Memory B cell (primary cell): ENCODE results near the gene BNIPL.

ENCODE experiments used
- ATAC-seq: fragments of 150-1000 bp; cut with Tn5 transposase; 2 replicates; pipeline ENCODE4 v1.10.0; 2021; ENCODE audit warnings: low read depth, mild to moderate bottlenecking, moderate library complexity
- DNase-seq, 2 donors: peaks; one replicate each; pipeline ENCODE4 v3.0.0; 2022; ENCODE audit warnings: low spot score in 2 of 2
- H3K27ac Mint-ChIP-seq: one replicate; pipeline ENCODE4 v1.8.0; 2022; ENCODE audit warnings: mild to moderate bottlenecking, moderate library complexity, mixed read lengths
- H3K27me3 Mint-ChIP-seq: one replicate; pipeline ENCODE4 v1.8.0; 2022; ENCODE audit warnings: mixed read lengths
- H3K36me3 Mint-ChIP-seq: one replicate; pipeline ENCODE4 v1.8.0; 2022; ENCODE audit warnings: mild to moderate bottlenecking, mixed read lengths
- H3K4me1 Mint-ChIP-seq: one replicate; pipeline ENCODE4 v1.8.0; 2022; ENCODE audit warnings: mixed read lengths
- H3K4me3 Mint-ChIP-seq: one replicate; pipeline ENCODE4 v1.8.0; 2022; ENCODE audit warnings: mild to moderate bottlenecking, moderate library complexity, mixed read lengths
- H3K9me3 Mint-ChIP-seq: one replicate; pipeline ENCODE4 v1.8.0; 2022; ENCODE audit warnings: mixed read lengths

BNIPL gene, protein sequence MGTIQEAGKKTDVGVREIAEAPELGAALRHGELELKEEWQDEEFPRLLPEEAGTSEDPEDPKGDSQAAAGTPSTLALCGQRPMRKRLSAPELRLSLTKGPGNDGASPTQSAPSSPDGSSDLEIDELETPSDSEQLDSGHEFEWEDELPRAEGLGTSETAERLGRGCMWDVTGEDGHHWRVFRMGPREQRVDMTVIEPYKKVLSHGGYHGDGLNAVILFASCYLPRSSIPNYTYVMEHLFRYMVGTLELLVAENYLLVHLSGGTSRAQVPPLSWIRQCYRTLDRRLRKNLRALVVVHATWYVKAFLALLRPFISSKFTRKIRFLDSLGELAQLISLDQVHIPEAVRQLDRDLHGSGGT

DNA sequence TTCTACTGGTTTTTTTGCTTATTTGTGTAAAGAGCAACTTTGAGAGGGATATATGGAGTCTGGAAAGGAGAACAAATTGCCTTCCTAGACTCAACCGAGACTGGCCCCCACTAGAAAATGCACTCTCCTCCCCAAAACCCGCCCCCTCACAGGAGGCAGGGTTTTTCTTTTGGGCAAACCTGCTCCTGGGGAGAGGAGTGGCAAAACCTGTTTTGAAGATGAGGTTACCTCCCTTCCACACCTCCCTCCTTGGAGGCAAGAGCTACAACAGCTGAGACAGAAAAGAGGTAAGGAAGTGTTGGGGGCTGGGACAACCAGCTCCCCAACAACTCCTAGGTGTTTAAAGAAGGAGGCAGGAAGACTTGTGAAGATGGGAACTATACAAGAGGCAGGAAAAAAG, at the start of gene BNIPL:
Gene BNIPL (plus strand): TSS at position 231 of the 400 bp plus-strand sequence. CDS start 140 bp downstream, at position 371.
- Mint-ChIP-seq H3K9me3 (no peaks in the 10 kb centered on the region), H3K27ac (no peak within 1 kb of the TSS), H3K36me3 (peaks cover 27% of the 10 kb centered on the region), H3K4me1 (no peaks in the 10 kb centered on the region), H3K27me3 (no peaks in the 10 kb centered on the region), H3K4me3 (no peak within 1 kb of the TSS)
- DNase-seq (no peak), ATAC-seq (no peak)

DNA sequence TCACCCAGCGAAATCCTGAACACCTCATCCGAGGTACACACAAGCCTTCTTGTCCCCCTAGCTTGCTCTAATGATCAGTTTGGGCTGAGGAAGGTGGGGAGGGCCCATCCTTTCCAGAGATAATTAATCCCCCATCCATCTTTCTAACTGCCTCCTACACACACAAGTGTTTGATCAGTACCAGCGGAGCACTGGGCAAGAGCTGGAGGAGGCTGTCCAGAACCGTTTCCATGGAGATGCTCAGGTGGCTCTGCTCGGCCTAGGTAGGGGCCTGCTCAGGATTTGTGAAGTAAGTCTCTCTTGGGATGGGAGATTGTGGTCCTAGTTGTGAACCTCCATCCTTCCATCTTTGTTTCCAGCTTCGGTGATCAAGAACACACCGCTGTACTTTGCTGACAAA, 48.5 kb upstream of the BNIPL start:
- no peaks in the 10 kb centered on the region for H3K36me3 Mint-ChIP-seq

DNA sequence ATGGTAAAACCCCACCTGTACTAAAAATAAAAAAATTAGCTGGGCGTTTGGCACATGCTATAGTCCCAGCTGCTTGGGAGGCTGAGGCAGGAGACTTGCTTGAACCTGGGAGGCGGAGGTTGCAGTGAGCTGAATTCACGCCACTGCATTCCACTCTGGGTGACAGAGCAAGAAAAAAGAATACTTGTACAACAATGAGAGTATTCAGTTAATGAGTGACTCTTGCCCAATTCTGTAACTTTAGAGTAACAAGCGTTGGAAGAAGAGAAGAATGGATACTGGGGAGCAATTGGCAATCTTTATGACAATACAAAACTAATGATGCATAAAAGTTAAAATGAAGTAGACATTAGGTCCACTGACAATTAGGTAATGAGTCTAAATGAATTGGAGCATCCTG, 43.8 kb upstream of the BNIPL start:
- Mint-ChIP-seq H3K27ac (no peak overlapping the region), H3K9me3 (no peaks in the 10 kb centered on the region), H3K4me1 (no peaks in the 10 kb centered on the region), H3K36me3 (peaks cover 4% of the 10 kb centered on the region), H3K27me3 (no peaks in the 10 kb centered on the region), H3K4me3 (no peak overlapping the region)
- no peak for DNase-seq
- no peak for ATAC-seq

More for the DNA sequence above, 48.5 kb upstream of the BNIPL start:
- Mint-ChIP-seq H3K27ac (no peak overlapping the region), H3K4me3 (no peak overlapping the region), H3K4me1 (no peaks in the 10 kb centered on the region), H3K27me3 (no peaks in the 10 kb centered on the region), H3K9me3 (no peaks in the 10 kb centered on the region)
- no peak for DNase-seq
- ATAC-seq, result no peak

DNA sequence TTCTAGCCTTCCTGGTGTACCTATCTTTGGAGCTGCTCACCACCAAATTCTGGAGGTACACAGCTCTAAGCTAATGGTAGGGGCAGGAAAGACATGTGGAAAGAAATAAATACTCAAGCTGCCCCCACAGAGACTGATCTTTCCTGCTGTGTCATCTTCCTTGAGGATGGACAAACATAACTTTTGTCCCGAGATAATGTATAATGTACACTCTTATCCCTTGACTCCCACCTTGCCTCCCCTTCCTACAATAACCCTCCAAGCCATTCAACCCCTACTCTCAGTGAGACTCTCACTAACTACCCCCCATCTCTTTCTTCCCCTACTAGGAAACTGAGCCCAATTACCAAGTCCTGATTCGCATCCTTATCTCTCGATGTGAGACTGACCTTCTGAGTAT, 42.1 kb upstream of the BNIPL start:
- Mint-ChIP-seq H3K27ac (no peak overlapping the region), H3K36me3 (peaks cover 4% of the 10 kb centered on the region), H3K4me1 (no peaks in the 10 kb centered on the region), H3K4me3 (no peak overlapping the region), H3K27me3 (no peaks in the 10 kb centered on the region), H3K9me3 (no peaks in the 10 kb centered on the region)
- DNase-seq (no peak), ATAC-seq (no peak)

DNA sequence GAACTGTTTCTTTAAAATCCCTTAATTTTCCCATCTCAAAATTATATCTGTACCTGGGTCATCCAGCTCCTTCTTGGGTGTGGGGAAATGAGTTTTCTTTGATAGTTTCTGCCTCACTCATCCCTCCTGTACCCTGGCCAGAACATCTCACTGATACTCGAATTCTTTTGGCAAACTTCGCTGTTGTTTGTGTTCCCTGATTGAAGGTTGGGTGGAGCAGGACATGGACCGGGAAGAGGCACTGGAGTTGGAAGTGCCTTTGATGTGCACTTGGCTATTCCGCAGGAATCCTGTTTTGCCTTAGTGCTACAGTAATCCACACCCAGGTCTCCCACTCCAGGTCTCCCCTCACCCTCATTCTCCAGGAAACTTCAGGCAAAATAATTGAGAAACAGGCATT, 40.9 kb upstream of the BNIPL start:
- H3K36me3 Mint-ChIP-seq, result peaks cover 4% of the 10 kb centered on the region
- DNase-seq (no peak), ATAC-seq (no peak)
- no peaks in the 10 kb centered on the region for H3K9me3 Mint-ChIP-seq
- H3K27ac Mint-ChIP-seq, result no peak overlapping the region
- no peaks in the 10 kb centered on the region for H3K27me3 Mint-ChIP-seq
- no peak overlapping the region for H3K4me3 Mint-ChIP-seq
- no peaks in the 10 kb centered on the region for H3K4me1 Mint-ChIP-seq

DNA sequence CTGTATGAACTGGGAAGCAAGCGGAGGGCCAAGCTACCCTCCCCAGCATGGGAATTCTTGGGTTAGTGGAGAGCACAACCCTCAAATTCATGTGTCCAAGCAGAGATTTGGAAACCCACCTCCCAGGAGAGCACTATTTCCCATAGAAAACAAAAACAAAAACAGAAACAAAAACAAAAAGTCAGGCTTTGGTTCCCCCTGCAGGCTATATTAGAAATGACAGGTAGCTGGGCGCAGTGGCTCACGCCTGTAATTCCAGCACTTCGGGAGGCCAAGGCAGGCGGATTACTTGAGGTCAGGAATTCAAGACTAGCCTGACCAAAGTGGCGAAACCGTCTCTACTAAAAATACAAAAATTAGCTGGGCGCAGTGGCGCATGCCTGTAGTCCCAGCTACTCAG, 40.5 kb upstream of the BNIPL start:
- Mint-ChIP-seq H3K27ac (no peak overlapping the region), H3K4me3 (peak overlapping the region; percentile 41), H3K9me3 (no peaks in the 10 kb centered on the region), H3K27me3 (no peaks in the 10 kb centered on the region), H3K36me3 (peaks cover 6% of the 10 kb centered on the region), H3K4me1 (no peaks in the 10 kb centered on the region)
- ATAC-seq (peak; percentile 34), DNase-seq (peak in 1 of 2 donors; percentile 37)

DNA sequence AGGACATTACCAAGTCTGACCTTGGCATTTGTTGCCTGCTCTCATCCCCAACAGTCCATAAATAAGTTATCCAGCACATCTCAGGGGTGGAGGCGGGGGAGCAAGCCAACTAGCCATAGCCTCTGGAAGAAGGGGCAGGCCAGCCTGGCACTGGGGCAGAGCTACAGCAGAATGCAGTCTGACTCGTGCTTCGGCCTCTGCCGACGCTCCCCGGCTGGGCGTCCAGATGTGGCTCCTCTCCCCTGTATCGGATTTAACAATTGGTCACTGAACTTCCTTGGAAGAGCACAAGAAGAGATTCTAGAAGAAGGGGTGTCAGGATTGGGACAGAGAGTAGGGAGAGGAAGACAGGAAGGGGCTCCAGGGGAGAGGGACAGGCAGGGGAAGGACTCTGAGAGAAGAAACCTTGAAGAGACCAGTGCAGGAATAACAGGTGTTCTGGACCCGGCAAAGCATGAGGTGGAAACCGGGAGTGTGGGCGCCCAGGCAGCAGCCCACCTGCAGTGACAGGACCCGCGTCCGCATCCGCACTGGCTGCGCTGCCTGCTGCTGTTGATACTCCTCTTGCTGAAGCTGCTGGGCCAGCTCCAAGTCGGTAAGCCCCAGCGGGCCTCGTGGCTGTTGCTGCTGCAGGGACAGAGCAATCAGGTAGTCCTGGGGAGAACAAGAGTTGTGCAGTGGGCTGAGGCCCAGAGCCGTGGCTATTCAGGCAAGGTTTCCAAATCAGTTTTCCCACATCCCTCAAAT, 39.1 kb upstream of the BNIPL start:
- peaks cover 12% of the 10 kb centered on the region for H3K36me3 Mint-ChIP-seq
- H3K4me3 Mint-ChIP-seq, result no peak overlapping the region
- no peaks in the 10 kb centered on the region for H3K27me3 Mint-ChIP-seq
- H3K27ac Mint-ChIP-seq, result no peak overlapping the region
- H3K9me3 Mint-ChIP-seq, result no peaks in the 10 kb centered on the region
- ATAC-seq (no peak), DNase-seq (no peak)
- peaks cover 2% of the 10 kb centered on the region for H3K4me1 Mint-ChIP-seq

DNA sequence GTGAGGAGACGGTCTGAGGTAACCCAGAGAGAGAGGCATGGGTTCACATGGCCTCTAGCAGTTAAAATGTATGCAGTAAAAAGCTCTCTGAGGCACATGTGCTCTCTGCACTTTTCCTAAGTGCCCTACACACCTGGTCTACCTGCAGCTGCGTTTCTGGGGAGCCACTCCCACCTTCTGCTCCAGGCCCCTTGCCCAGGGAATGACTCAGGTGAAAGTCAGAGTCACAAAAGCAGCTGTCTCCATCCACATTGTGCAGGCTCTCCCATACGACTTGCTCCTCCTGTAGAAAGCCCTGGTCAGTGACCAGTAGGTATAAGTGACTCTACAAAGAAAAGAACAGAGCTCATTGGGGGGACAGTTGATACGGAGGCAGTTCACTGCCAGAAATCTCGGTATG, 38.4 kb upstream of the BNIPL start:
- H3K27me3 Mint-ChIP-seq, result no peaks in the 10 kb centered on the region
- ATAC-seq, result no peak
- peaks cover 8% of the 10 kb centered on the region for H3K4me1 Mint-ChIP-seq

DNA sequence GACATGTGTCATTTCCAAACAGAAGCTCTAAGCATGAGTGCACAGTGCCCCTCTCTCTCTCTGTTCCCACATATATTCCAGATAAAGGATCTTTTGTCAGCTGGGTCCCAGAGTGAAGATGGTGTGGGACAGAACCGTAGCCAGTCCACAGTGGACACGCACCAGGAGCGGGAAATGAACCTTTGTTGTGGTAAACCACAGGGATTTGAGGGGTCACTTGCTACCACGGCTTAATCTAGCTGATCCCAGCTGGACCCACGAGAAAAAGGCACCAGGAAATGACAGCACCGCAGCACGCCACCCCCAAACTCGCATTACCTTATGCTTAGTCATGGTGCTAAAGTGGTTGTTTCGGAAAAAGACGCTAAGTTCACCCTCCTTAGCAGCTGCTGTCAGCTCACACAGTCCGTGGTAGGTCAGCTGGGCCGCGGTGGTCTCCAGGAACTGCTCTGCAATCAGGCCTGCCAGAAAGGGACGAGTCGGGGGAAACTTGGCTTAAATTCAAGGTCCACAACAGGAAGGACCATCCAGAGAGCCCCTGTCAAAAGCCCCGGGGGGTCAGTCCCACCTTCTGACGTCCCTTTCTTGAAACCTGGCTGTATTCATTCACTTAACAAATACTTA, 37.2 kb upstream of the BNIPL start:
- Mint-ChIP-seq H3K4me3 (no peak overlapping the region), H3K9me3 (no peaks in the 10 kb centered on the region), H3K27ac (no peak overlapping the region), H3K4me1 (peaks cover 10% of the 10 kb centered on the region), H3K27me3 (no peaks in the 10 kb centered on the region), H3K36me3 (peaks cover 12% of the 10 kb centered on the region)
- no peak for DNase-seq
- no peak for ATAC-seq

More for the DNA sequence above, 38.4 kb upstream of the BNIPL start:
- Mint-ChIP-seq H3K36me3 (peaks cover 12% of the 10 kb centered on the region), H3K9me3 (no peaks in the 10 kb centered on the region), H3K27ac (no peak overlapping the region), H3K4me3 (no peak overlapping the region)
- DNase-seq, result no peak

DNA sequence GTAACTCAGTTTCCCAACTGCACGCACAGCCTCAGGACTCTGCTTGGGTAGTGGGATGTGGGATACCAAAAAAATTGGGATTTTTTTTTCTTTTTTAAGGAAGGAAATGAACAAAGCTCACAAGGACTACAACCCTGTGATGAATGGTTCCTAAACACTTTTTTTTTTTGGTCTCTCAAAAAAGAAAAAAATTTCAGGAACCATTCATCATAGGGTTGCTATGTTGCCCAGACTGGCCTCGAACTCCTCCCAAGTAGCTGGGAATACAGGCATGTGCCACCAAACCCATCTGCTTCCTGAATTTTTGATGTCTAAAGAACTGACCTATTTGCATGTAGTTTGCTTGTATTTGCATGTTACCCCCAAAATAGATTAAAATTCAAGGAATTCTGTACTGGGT, 36.5 kb upstream of the BNIPL start:
- Mint-ChIP-seq H3K27ac (no peak overlapping the region), H3K27me3 (no peaks in the 10 kb centered on the region), H3K36me3 (peaks cover 12% of the 10 kb centered on the region), H3K4me1 (peaks cover 10% of the 10 kb centered on the region), H3K9me3 (no peaks in the 10 kb centered on the region), H3K4me3 (no peak overlapping the region)
- ATAC-seq (no peak), DNase-seq (no peak)

DNA sequence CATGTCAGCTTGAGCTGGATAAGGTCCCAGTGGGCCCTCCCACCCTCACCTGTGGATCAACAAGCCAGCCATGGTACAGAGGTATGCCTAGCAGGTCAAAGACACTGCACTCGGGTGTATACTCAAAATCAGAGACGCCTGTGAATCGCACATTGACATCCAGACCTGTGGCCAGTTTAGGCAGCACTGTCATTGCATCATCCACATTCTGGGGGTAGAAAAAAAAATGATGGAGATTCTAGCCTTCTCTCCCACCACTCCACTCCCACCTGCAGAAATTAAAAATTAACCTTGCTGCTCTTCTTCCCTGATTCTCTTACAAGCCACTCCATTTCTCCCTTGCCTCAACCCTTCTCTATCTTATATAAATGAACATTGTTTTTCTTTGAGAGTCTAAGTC, 36.0 kb upstream of the BNIPL start:
- ATAC-seq, result no peak
- Mint-ChIP-seq H3K27me3 (no peaks in the 10 kb centered on the region), H3K36me3 (peaks cover 12% of the 10 kb centered on the region), H3K27ac (no peak overlapping the region), H3K9me3 (no peaks in the 10 kb centered on the region), H3K4me3 (no peak overlapping the region), H3K4me1 (peaks cover 12% of the 10 kb centered on the region)
- DNase-seq, result no peak

DNA sequence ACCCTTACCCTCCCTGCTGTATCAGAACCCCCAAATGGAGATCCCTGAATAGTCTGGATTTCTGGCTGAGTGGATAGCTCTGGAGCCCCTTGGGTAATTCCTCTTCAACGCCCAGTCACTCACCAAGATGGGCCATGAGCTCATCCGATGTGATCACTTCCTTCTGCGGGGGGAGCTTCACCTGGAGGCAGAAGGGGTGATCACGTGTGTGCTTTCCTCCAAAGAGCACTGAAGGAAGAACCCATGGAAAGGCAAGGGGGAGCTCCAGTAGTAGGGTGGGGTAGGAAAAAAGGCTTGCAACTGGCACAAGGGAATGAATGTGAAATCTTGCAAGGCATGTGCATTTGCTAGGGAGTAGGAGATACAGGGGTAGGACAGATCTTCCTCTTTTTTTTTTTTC, 34.8 kb upstream of the BNIPL start:
- DNase-seq, result no peak
- H3K9me3 Mint-ChIP-seq, result no peaks in the 10 kb centered on the region
- peaks cover 12% of the 10 kb centered on the region for H3K36me3 Mint-ChIP-seq
- no peaks in the 10 kb centered on the region for H3K27me3 Mint-ChIP-seq
- H3K27ac Mint-ChIP-seq, result no peak overlapping the region
- H3K4me3 Mint-ChIP-seq, result no peak overlapping the region
- ATAC-seq, result no peak
- peaks cover 21% of the 10 kb centered on the region for H3K4me1 Mint-ChIP-seq

DNA sequence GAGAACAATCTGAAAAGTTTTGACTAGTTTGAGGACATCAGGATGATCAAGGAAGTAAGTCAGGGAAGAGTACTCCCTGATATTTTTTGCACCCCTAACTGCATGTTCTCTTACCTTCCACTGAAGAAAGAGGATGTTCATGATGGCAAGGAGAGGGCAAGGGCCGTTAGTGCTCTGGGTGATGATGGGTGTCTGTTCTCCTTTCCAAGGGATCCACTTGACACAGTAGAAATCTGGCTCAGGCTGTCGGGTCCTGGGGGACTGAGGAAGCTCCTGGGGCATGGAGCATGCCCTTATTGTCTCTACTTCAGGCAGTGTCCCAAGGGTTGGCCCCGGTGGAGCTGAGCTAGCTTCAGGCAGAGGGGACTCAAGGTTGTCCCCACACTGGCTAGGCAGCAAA, 34.3 kb upstream of the BNIPL start:
- Mint-ChIP-seq H3K36me3 (peaks cover 12% of the 10 kb centered on the region), H3K4me3 (no peak overlapping the region), H3K27ac (no peak overlapping the region), H3K27me3 (no peaks in the 10 kb centered on the region), H3K4me1 (peaks cover 25% of the 10 kb centered on the region), H3K9me3 (no peaks in the 10 kb centered on the region)
- no peak for ATAC-seq
- DNase-seq, result no peak

DNA sequence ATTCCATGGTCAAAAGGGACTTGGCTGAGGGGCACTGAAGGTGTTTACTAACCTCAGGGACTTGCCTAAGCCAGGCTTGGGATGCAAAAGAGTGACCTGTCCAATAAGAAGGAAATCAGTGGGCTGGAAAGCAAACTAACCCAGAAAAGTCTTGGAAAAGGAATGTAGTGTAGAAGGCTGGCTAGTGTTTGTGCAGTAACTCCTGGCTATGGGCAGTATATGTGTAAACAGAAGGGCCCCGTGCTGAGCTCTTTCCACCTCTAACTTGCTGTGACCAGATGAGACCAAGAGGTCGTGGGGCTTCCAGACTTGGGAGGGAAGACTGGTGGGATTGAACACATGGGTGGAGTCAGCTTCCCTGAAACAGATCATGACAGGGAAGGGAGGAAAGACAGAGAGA, 33.8 kb upstream of the BNIPL start:
- peaks cover 30% of the 10 kb centered on the region for H3K4me1 Mint-ChIP-seq
- DNase-seq, result no peak
- H3K36me3 Mint-ChIP-seq, result peaks cover 9% of the 10 kb centered on the region
- no peaks in the 10 kb centered on the region for H3K9me3 Mint-ChIP-seq
- no peak for ATAC-seq
- no peak overlapping the region for H3K27ac Mint-ChIP-seq
- no peak overlapping the region for H3K4me3 Mint-ChIP-seq
- no peaks in the 10 kb centered on the region for H3K27me3 Mint-ChIP-seq
